ENCODE results near the gene CTDSPL. TPM values are rescaled to one million over a fixed set of nuclear protein-coding genes. Genes with fewer than 3 reads are reported as not detected.

CTDSPL gene
- total and polyA plus RNA-seq, 2 of the 13 experiments (the other 11 are each of a cell fraction or from before 2014, with no cell fraction given), result 26.1 to 142 TPM

DNA sequence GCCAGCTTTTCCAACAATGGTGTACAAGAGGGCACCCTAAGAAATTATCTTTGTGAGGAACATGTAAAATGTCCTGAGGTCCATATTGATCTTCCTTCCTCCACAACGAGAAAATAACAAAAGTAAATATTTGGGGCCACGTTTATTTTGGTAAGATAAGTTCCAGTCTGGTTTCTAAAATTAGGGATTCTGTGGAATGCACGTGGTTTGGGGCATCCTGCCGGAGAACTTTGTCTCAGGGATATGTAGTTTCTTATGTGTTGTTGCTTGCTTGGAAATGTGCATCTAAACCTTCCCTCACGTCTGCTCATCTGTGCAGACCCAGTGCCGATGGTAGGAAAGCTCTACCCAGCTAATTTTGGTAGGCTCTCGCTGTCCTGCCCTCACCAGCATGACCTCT lies 62.8 kb downstream of the CTDSPL start (continued):
- TF ChIP-seq, protein P1, sequence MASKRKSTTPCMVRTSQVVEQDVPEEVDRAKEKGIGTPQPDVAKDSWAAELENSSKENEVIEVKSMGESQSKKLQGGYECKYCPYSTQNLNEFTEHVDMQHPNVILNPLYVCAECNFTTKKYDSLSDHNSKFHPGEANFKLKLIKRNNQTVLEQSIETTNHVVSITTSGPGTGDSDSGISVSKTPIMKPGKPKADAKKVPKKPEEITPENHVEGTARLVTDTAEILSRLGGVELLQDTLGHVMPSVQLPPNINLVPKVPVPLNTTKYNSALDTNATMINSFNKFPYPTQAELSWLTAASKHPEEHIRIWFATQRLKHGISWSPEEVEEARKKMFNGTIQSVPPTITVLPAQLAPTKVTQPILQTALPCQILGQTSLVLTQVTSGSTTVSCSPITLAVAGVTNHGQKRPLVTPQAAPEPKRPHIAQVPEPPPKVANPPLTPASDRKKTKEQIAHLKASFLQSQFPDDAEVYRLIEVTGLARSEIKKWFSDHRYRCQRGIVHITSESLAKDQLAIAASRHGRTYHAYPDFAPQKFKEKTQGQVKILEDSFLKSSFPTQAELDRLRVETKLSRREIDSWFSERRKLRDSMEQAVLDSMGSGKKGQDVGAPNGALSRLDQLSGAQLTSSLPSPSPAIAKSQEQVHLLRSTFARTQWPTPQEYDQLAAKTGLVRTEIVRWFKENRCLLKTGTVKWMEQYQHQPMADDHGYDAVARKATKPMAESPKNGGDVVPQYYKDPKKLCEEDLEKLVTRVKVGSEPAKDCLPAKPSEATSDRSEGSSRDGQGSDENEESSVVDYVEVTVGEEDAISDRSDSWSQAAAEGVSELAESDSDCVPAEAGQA (IDR thresholded peaks at IDR 0.05; ENCODE audit: low read depth), result no peak
- TF ChIP-seq, protein P1 (CRISPR knock-in tag; IDR thresholded peaks at IDR 0.05; ENCODE audit: borderline replicate concordance), result no peak
- TF ChIP-seq NRL (CRISPR knock-in tag; IDR thresholded peaks at IDR 0.05; ENCODE audit: borderline replicate concordance) (no peak), MEF2D (CRISPR knock-in tag; IDR thresholded peaks at IDR 0.05) (peak; percentile 97), ZNF451 (CRISPR knock-in tag; IDR thresholded peaks at IDR 0.05) (no peak), MED1 (CRISPR knock-in tag; IDR thresholded peaks at IDR 0.05) (peak; percentile 57), ZNF225 (CRISPR knock-in tag; IDR thresholded peaks at IDR 0.05) (no peak), ZFP90 (CRISPR knock-in tag; IDR thresholded peaks at IDR 0.05; ENCODE audit: borderline replicate concordance) (no peak), KMT2A (CRISPR knock-in tag; IDR thresholded peaks at IDR 0.05) (no peak), PCBP2 (optimal IDR thresholded peaks at IDR 0.05; ENCODE audit: low read depth, low read length, poor library complexity, severe bottlenecking) (no peak), LCORL (IDR thresholded peaks at IDR 0.05) (no peak), LCORL (CRISPR knock-in tag; IDR thresholded peaks at IDR 0.05) (peak; percentile 56; the same call in 1 of the 2 replicates), ZNF552 (CRISPR knock-in tag; IDR thresholded peaks at IDR 0.05; ENCODE audit: borderline replicate concordance) (no peak), RXRB (CRISPR knock-in tag; IDR thresholded peaks at IDR 0.05; ENCODE audit: borderline replicate concordance) (no peak), ZNF737 (CRISPR knock-in tag; IDR thresholded peaks at IDR 0.05; ENCODE audit: borderline replicate concordance) (no peak), ZMYM4 (CRISPR knock-in tag; IDR thresholded peaks at IDR 0.05) (no peak), ZBTB7A (CRISPR knock-in tag; IDR thresholded peaks at IDR 0.05) (no peak)
- TF ChIP-seq, protein P2, sequence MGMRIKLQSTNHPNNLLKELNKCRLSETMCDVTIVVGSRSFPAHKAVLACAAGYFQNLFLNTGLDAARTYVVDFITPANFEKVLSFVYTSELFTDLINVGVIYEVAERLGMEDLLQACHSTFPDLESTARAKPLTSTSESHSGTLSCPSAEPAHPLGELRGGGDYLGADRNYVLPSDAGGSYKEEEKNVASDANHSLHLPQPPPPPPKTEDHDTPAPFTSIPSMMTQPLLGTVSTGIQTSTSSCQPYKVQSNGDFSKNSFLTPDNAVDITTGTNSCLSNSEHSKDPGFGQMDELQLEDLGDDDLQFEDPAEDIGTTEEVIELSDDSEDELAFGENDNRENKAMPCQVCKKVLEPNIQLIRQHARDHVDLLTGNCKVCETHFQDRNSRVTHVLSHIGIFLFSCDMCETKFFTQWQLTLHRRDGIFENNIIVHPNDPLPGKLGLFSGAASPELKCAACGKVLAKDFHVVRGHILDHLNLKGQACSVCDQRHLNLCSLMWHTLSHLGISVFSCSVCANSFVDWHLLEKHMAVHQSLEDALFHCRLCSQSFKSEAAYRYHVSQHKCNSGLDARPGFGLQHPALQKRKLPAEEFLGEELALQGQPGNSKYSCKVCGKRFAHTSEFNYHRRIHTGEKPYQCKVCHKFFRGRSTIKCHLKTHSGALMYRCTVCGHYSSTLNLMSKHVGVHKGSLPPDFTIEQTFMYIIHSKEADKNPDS (CRISPR knock-in tag; IDR thresholded peaks at IDR 0.05), result no peak
- TF ChIP-seq, protein P3, sequence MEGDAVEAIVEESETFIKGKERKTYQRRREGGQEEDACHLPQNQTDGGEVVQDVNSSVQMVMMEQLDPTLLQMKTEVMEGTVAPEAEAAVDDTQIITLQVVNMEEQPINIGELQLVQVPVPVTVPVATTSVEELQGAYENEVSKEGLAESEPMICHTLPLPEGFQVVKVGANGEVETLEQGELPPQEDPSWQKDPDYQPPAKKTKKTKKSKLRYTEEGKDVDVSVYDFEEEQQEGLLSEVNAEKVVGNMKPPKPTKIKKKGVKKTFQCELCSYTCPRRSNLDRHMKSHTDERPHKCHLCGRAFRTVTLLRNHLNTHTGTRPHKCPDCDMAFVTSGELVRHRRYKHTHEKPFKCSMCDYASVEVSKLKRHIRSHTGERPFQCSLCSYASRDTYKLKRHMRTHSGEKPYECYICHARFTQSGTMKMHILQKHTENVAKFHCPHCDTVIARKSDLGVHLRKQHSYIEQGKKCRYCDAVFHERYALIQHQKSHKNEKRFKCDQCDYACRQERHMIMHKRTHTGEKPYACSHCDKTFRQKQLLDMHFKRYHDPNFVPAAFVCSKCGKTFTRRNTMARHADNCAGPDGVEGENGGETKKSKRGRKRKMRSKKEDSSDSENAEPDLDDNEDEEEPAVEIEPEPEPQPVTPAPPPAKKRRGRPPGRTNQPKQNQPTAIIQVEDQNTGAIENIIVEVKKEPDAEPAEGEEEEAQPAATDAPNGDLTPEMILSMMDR (CRISPR knock-in tag; IDR thresholded peaks at IDR 0.05), result no peak
- TF ChIP-seq, protein P4, sequence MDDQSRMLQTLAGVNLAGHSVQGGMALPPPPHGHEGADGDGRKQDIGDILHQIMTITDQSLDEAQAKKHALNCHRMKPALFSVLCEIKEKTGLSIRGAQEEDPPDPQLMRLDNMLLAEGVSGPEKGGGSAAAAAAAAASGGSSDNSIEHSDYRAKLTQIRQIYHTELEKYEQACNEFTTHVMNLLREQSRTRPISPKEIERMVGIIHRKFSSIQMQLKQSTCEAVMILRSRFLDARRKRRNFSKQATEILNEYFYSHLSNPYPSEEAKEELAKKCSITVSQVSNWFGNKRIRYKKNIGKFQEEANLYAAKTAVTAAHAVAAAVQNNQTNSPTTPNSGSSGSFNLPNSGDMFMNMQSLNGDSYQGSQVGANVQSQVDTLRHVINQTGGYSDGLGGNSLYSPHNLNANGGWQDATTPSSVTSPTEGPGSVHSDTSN (CRISPR knock-in tag; IDR thresholded peaks at IDR 0.05; ENCODE audit: borderline replicate concordance), result no peak

Measured in HepG2 (cell line).